WTC11 (cell line): ENCODE results near the gene FAM117B.

ENCODE experiments used
- CBFB ChIP-seq: sonication (generic); formaldehyde crosslinking; IDR thresholded peaks from 2 replicates; pipeline ENCODE4 v1.8.1; 2022; ENCODE audit warnings: mild to moderate bottlenecking, low read depth, missing genetic modification reagents
- CREM ChIP-seq: sonication (generic); formaldehyde crosslinking; IDR thresholded peaks from 2 replicates; pipeline ENCODE4 v1.8.1; 2022; ENCODE audit warnings: mild to moderate bottlenecking, missing genetic modification reagents, moderate library complexity
- FOXJ3 ChIP-seq: sonication (generic); formaldehyde crosslinking; IDR thresholded peaks from 2 replicates; pipeline ENCODE4 v1.9.0; 2021; ENCODE audit warnings: missing genetic modification reagents, mild to moderate bottlenecking, borderline replicate concordance
- NR3C1 ChIP-seq: sonication (generic); formaldehyde crosslinking; conservative IDR thresholded peaks from 2 replicates; pipeline ENCODE4 v1.8.1; 2023; ENCODE audit warnings: low read depth, mild to moderate bottlenecking, missing genetic modification reagents
- SMAD3 ChIP-seq: sonication (generic); formaldehyde crosslinking; IDR thresholded peaks from 2 replicates; pipeline ENCODE4 v1.8.0; 2022; ENCODE audit warnings: missing genetic modification reagents, mild to moderate bottlenecking, borderline replicate concordance
- TCF7 ChIP-seq: sonication (generic); formaldehyde crosslinking; IDR thresholded peaks from 2 replicates; pipeline ENCODE4 v1.8.0; 2022; ENCODE audit warnings: mild to moderate bottlenecking, low read depth, missing genetic modification reagents, moderate library complexity
- TP53 ChIP-seq: sonication (generic); formaldehyde crosslinking; IDR thresholded peaks from 2 replicates; pipeline ENCODE4 v1.8.1; 2023; ENCODE audit warnings: mild to moderate bottlenecking, missing genetic modification reagents
- ZNF219 ChIP-seq: sonication (generic); formaldehyde crosslinking; IDR thresholded peaks from 2 replicates; pipeline ENCODE4 v1.8.0; 2023; ENCODE audit warnings: missing genetic modification reagents, mild to moderate bottlenecking, borderline replicate concordance
- TF ChIP-seq, protein P1 (sequence below): sonication (generic); formaldehyde crosslinking; IDR thresholded peaks from 2 replicates; pipeline ENCODE4 v1.8.1; 2022; ENCODE audit warnings: missing genetic modification reagents, borderline replicate concordance
- TF ChIP-seq, protein P2 (sequence below): fragments of 200-600 bp; IDR thresholded peaks from 2 replicates; pipeline ENCODE4 v1.8.0; 2022; ENCODE audit warnings: antibody characterized with exemption
- TF ChIP-seq, protein P3 (sequence below): sonication (generic); formaldehyde crosslinking; IDR thresholded peaks from 2 replicates; pipeline ENCODE4 v1.8.0; 2022; ENCODE audit warnings: mild to moderate bottlenecking, missing genetic modification reagents
- TF ChIP-seq, protein P4 (sequence below): sonication (generic); formaldehyde crosslinking; IDR thresholded peaks from 2 replicates; pipeline ENCODE4 v1.8.1; 2023; ENCODE audit warnings: mild to moderate bottlenecking, moderate library complexity, missing genetic modification reagents
- TF ChIP-seq, protein P5 (sequence below): sonication (generic); formaldehyde crosslinking; IDR thresholded peaks from 2 replicates; pipeline ENCODE4 v1.8.1; 2023; ENCODE audit warnings: mild to moderate bottlenecking, missing genetic modification reagents, moderate library complexity
- TF ChIP-seq, protein P6 (sequence below): sonication (generic); formaldehyde crosslinking; IDR thresholded peaks from 2 replicates; pipeline ENCODE4 v1.8.0; 2023; ENCODE audit warnings: mild to moderate bottlenecking, missing genetic modification reagents

DNA sequence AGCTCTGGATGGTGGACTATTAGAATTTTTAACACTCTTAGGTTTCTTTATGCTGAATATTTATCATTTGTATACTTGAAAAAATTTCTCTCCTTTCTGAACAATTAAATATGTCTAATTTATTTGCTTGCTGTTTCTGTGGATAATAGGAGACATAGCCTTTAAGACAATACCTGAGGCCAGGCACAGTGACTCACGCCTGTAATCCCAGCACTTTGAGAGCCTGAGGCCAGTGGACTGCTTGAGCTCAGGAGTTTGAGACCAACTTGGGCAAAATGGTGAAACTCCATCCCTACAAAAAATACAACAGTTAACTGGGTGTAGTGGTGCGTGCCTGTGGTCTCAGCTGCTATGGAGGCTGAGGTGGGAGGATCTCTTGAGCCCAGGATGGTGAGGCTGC is 54.7 kb downstream of the FAM117B start:
- TF ChIP-seq CREM (CRISPR knock-in tag) (no peak), TCF7 (no peak), NR3C1 (CRISPR knock-in tag) (no peak), SMAD3 (CRISPR knock-in tag) (no peak), FOXJ3 (no peak), TP53 (no peak), ZNF219 (CRISPR knock-in tag) (no peak), CBFB (CRISPR knock-in tag) (no peak)
- TF ChIP-seq, protein P1, sequence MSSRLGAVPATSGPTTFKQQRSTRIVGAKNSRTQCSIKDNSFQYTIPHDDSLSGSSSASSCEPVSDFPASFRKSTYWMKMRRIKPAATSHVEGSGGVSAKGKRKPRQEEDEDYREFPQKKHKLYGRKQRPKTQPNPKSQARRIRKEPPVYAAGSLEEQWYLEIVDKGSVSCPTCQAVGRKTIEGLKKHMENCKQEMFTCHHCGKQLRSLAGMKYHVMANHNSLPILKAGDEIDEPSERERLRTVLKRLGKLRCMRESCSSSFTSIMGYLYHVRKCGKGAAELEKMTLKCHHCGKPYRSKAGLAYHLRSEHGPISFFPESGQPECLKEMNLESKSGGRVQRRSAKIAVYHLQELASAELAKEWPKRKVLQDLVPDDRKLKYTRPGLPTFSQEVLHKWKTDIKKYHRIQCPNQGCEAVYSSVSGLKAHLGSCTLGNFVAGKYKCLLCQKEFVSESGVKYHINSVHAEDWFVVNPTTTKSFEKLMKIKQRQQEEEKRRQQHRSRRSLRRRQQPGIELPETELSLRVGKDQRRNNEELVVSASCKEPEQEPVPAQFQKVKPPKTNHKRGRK (CRISPR knock-in tag) = no peak
- TF ChIP-seq, protein P2, sequence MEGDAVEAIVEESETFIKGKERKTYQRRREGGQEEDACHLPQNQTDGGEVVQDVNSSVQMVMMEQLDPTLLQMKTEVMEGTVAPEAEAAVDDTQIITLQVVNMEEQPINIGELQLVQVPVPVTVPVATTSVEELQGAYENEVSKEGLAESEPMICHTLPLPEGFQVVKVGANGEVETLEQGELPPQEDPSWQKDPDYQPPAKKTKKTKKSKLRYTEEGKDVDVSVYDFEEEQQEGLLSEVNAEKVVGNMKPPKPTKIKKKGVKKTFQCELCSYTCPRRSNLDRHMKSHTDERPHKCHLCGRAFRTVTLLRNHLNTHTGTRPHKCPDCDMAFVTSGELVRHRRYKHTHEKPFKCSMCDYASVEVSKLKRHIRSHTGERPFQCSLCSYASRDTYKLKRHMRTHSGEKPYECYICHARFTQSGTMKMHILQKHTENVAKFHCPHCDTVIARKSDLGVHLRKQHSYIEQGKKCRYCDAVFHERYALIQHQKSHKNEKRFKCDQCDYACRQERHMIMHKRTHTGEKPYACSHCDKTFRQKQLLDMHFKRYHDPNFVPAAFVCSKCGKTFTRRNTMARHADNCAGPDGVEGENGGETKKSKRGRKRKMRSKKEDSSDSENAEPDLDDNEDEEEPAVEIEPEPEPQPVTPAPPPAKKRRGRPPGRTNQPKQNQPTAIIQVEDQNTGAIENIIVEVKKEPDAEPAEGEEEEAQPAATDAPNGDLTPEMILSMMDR = no peak
- TF ChIP-seq, protein P3, sequence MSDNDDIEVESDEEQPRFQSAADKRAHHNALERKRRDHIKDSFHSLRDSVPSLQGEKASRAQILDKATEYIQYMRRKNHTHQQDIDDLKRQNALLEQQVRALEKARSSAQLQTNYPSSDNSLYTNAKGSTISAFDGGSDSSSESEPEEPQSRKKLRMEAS (CRISPR knock-in tag) = no peak
- TF ChIP-seq, protein P4, sequence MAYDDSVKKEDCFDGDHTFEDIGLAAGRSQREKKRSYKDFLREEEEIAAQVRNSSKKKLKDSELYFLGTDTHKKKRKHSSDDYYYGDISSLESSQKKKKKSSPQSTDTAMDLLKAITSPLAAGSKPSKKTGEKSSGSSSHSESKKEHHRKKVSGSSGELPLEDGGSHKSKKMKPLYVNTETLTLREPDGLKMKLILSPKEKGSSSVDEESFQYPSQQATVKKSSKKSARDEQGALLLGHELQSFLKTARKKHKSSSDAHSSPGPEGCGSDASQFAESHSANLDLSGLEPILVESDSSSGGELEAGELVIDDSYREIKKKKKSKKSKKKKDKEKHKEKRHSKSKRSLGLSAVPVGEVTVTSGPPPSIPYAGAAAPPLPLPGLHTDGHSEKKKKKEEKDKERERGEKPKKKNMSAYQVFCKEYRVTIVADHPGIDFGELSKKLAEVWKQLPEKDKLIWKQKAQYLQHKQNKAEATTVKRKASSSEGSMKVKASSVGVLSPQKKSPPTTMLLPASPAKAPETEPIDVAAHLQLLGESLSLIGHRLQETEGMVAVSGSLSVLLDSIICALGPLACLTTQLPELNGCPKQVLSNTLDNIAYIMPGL = no peak
- TF ChIP-seq, protein P5, sequence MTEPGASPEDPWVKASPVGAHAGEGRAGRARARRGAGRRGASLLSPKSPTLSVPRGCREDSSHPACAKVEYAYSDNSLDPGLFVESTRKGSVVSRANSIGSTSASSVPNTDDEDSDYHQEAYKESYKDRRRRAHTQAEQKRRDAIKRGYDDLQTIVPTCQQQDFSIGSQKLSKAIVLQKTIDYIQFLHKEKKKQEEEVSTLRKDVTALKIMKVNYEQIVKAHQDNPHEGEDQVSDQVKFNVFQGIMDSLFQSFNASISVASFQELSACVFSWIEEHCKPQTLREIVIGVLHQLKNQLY (CRISPR knock-in tag) = no peak
- TF ChIP-seq, protein P6, sequence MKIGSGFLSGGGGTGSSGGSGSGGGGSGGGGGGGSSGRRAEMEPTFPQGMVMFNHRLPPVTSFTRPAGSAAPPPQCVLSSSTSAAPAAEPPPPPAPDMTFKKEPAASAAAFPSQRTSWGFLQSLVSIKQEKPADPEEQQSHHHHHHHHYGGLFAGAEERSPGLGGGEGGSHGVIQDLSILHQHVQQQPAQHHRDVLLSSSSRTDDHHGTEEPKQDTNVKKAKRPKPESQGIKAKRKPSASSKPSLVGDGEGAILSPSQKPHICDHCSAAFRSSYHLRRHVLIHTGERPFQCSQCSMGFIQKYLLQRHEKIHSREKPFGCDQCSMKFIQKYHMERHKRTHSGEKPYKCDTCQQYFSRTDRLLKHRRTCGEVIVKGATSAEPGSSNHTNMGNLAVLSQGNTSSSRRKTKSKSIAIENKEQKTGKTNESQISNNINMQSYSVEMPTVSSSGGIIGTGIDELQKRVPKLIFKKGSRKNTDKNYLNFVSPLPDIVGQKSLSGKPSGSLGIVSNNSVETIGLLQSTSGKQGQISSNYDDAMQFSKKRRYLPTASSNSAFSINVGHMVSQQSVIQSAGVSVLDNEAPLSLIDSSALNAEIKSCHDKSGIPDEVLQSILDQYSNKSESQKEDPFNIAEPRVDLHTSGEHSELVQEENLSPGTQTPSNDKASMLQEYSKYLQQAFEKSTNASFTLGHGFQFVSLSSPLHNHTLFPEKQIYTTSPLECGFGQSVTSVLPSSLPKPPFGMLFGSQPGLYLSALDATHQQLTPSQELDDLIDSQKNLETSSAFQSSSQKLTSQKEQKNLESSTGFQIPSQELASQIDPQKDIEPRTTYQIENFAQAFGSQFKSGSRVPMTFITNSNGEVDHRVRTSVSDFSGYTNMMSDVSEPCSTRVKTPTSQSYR (CRISPR knock-in tag) = no peak
